Epithelial cell of prostate (primary cell): ENCODE results near the gene QSOX2.

ENCODE experiments used
- DNase-seq: peaks from one replicate; pipeline ENCODE4 v3.0.0-alpha.2; 2011; ENCODE audit warnings: low read depth, low spot score
- H3K27ac ChIP-seq: fragments of 450-650 bp; 2 replicates; pipeline ENCODE4 v1.5.1; 2017; ENCODE audit warnings: mild to moderate bottlenecking

QSOX2 gene

DNA sequence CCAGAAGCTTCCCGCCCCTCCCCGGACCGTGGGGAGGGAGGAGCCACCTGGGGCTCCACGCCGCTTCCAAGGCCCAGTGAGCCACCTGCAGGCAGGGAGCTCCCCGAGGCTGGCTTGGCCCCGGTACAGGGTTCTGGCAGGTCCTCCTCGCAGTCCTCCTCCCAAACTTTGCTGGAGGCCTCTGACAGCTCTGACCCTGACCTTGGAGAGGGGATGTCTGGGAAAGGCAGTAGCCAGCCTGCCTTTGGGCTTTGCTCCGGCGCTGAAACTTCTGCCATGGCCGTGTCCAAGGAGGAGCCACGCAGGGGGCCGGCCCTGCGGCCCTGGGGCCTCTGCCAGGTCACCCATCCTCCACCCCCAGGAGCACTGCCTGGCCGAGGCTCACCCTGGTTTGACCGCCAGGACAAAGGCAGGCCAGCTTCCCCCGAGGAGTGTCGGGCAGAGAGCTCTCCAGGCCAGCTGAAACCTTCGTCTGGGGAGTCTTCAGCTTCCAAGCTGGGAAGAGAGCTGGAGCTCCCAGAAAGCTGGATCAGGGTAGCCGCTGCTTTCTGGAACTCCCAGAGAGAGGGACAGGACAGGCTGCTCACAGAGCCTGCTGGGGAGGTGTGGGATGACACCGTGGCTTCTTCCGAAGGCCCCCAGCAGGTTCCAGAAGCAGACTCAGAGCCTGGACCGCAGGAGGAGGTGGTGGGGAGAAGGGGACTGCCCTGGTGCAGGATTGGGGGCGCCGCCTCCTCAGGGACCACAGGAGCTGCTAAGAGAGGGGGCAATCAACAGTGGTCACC, 9.0 kb upstream of the QSOX2 start:
- no peak for DNase-seq
- no peak overlapping the region for H3K27ac ChIP-seq

DNA sequence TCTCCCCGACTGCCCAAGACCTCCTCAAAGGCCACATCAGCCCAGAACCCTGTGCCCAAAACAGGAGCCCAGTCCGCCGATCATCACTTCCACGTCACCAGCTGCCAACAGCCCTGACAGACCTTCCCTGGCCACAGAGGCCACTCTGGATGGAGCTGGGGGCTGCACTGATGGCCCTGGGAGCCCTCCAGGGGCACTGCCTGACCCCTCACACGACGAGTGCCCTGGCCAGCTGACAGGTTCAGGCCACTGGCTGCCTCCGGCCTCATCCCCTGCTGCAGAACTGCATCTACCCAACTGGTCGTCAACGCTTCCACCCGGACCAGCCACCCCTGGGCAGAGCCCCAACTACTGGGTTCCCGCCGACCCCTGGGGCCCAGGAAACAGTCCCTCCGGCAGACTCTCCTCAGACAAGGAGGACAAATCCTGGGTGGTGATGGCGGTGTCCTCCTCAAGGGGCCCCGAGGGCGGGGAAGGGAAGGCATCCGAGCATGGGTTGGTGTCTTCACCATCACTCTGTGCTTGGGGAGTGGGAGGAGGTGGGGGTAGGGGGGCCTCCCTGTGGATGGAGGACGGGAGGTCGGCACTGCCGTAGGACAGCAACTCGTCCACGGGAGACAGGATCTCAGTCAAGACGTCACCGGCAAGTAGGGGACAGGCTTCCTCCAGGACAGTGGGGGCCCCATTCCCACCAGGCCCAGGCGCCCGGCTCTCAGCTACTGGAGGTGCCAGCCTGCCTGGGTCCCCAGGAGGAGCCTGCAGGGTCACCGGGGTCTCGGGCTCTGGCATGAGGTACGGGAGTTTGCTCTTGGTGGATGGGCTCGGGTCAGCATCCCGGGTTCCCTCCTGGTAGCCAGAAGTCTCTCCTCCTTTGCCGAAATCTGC, 7.9 kb upstream of the QSOX2 start:
- H3K27ac ChIP-seq = no peak overlapping the region
- DNase-seq = no peak

DNA sequence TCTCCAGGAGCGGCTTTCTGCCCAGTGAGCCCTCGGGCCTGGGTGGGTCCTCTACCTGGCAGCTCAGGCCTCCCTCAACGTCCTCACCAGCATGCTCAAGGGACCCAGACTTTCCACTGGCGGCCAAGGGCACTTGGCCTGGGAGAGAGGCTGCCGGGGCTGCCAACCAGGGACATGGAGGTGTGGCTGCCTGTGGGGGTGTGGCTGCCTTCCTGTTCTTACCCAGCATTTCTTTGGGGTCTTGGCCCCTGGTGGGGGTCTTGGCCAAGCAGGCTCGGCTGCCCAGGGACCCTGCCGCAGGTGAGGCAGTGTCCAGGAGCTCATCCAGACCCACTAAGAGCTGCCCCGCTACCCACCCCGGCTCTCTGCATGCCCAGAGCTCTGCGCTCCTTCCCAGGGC, 7.2 kb upstream of the QSOX2 start:
- no peak for DNase-seq
- H3K27ac ChIP-seq = no peak overlapping the region

DNA sequence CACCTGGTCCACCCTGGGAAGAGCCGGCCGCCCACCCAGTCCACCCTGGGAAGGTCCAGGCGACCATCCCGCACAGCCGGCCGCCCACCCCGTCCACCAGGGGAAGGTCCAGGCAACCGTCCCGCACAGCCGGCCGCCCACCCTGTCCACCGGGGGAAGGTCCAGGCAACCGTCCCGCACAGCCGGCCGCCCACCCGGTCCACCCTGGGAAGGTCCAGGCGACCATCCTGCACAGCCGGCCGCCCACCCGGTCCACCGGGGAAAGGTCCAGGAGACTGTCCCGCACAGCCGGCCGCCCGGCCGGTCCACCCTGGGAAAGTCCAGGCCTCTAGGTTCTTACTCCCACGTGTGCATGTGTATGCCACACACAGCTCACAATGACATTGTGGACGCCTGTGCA, 6.7 kb upstream of the QSOX2 start:
- no peak overlapping the region for H3K27ac ChIP-seq
- no peak for DNase-seq

DNA sequence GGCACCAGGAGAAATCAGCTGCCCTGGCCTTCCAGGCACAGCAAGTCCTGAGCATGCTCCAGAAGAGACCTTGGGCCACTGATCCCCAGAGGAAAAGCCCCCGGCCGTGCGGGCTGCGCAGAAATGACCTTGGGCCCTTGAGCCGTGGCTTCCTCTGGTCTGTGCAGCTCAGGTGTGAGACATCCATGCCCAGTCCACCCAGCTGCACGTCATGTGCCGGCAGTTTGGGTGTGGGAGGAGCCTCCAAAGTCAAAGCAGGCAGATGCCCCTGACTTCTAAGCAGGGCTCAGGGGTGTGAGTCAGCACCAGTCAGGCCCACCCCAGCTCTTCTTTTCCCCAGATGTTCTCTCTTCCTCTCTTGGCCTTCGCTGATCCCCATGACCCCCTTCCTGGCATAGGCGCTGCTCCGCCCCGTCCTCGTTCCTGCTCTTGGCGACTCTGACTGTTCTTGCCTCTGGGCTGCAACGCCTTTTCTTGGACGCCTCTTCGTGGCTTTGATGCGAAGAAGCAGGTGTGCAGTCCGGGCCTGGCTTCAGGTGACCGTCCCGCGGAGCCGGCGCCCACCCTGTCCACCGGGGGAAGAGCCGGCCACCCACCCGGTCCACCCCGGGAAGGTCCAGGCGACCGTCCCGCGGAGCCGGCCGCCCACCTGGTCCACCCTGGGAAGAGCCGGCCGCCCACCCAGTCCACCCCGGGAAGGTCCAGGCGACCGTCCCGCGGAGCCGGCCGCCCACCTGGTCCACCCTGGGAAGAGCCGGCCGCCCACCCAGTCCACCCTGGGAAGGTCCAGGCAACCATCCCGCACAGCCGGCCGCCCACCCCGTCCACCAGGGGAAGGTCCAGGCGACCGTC, 5.9 kb upstream of the QSOX2 start:
- H3K27ac ChIP-seq = no peak overlapping the region
- DNase-seq = no peak

DNA sequence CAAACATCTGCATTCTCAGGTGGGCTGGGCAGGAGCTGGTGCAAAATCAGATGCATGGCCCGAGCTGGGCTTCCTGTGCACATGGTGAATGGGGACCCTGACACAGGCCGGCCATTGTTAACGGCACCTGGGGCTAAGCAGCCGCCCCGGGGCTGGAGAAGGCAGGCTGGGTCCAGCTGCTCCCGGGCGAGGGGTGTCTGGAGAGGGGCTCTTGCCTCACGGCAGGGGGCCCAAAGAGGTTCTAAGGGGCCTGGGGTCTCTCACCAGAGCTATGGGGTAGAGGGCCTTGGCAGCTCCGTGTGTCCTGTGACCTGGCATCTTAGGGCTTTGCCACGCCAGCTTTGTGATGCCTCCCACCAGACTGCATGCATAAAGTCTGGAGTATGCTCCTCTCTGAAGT, 5.1 kb upstream of the QSOX2 start:
- H3K27ac ChIP-seq = no peak overlapping the region
- no peak for DNase-seq

DNA sequence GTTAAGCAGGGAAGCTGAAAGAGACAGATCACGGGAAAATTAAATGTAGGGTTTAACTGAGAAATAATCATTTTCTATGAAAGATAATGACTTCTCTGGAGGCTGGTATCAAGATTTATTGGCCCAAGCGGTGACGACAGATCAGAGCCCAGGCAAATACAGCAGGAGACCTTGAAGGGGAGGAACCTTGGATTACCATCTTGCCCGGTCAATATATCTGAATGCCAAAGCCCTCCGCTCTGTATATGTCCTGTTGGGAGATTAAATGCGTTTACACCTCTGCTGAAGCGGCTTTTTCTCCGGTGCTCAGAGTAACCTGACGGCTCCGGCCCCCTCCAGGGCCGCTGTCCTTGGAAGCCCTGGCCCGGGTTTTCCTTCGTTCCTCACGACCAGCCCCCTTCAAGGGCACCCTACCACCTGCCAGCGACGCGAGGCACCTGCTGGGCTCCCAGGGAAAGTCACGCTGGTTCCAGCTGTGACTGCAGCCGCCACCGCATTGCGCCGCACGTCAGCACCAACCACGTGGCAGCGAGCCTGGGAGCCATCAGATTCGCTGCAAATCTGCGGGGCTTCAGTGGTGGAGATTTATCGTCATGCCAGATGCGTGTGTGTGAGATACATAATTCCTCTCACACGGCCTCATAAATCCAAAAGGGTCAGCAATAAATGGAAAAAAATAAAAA, 4.4 kb upstream of the QSOX2 start:
- H3K27ac ChIP-seq = no peak overlapping the region
- no peak for DNase-seq

DNA sequence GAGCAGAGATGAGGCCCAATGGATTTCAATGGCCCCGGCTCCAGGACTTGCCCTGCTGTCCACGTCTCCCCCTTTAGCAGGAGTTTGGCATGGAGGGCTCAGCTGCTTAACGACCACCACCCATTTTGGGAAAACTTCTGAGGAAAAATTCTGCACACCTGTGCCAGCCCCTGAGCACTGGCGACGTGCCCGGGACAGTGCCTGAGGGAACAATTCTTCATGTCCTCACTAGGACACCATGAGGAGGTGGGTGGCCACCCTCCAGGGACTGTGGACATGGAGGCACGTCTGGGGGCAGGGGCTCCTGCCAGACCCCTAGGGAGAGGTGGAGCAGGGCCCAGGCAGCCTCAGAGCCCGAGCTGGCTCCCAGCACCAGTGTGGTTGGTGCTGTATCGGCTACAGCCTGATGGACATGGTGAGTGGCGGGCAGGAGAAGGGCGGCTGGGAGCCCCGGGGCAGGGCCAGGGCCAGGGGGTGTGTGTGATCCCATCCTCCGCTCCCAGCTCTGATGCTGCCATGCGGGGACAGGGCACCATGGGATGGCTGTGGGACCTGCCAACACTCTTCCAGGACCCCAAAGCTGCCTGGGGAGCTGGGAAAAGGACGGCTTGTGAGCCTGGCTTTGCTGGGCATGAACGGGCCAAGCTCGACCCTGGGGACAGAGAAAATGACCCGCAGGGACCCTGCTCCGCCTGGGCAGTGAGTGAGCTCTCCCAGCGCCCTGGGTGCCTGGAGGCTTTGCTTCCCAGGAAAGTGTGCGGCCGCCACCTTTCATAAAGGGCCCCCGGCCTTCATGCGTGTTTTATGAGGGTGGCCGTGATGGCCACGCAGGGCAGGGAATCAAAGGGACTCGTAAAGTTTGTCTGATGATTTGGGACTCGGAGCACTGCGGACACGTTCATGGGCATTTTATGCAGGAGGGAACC, 3.6 kb upstream of the QSOX2 start:
- DNase-seq = no peak
- no peak overlapping the region for H3K27ac ChIP-seq

DNA sequence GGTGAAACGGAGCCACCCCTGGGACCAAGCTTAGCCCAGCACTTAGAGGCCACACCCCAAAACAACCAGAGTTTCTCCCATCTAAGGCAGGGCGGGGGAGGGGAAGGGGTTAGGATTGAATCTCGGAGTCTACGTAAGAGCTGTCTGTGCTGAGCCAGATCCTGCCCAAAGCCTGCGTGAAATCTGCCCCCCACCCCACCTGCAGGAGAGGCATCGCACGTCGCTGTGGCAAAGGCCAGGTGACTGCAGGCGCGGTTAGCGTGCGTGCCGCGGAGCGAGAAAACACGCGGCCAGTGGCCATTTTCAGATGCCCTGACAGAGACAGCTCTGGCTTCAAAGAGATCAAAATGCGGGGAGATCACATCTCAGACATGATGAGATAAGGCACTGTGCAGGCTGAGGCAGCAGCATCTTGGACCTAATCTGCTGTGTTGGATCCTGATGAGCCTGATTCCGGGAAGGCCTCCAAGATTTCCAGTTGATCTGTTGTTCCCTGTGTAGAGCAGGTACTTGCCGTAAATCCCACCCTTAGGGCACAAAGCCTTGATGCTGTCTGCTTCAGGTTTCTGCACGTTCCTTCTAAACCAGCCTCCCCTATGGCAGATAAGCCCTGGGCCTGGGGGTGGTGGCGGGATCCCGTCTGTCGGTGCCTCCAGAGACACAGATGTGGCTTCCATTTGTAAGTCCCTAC, 2.5 kb upstream of the QSOX2 start:
- H3K27ac ChIP-seq = no peak overlapping the region
- DNase-seq = no peak

DNA sequence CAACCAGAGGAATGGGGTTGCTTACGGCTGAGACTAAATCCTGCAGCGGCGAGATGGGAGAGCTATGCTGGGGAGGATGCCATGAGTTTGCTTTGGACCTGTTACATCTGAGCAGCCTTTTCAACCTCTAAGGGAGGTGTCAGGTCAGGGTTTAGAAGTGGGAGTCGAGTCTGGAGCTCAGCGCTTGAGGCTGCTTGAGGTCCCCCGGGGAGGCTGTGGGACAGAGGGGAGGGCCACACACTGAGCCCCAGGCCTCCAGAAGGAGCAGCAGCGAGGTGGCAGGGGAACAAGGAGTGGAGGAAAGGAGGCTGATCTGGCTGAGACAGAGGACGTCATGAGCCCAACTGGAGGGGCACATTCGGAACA, 1.9 kb upstream of the QSOX2 start:
- H3K27ac ChIP-seq = no peak overlapping the region
- DNase-seq = no peak

DNA sequence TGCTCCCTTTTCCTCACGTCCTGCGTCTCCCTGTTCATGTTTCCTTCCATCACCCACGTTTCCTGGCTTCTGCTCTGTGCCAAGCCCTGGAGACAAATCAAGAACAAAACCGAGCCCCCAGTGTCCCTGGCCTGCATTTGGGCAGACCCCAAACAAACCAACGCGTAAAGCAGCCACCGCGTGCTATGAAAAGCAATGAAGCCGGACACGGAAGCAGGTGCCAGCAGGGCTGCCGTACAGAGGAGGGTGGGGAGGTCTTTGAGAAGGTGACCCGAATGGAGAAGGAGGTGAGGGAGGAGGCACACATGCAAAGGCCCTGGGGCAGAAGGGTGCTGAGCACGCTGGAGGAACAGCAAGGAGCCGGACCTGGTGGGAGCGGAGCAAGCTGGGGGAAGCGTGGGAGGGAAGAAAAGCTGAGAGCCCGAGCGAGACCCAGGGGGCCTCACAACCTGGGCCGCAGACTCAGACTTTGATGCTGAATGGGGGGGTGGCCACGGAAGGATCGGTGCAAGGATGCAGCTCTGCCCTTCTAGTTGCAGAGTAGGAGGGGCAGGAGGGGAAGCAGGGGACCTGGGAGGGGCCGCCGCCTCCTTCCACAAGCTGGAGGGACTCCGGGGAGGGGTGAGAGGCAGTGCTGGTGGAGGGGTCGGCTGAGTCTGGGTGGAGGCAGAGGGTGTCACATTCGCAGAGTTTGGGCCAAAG, 1.4 kb upstream of the QSOX2 start:
- no peak overlapping the region for H3K27ac ChIP-seq
- no peak for DNase-seq

DNA sequence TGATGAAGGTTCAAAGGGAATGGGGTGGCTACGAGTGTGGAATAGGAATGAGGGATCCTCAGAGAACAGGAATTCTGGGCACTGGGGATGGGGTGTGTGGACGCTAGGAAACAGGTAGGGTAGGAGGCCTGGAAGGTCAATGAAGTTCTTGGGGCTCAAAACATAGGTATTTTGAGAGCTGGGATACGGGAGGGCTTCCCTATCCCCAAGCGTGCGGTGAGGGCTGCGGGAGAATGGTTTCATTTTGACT, 718 bp downstream of the QSOX2 start:
- no peak for DNase-seq
- H3K27ac ChIP-seq = no peak overlapping the region

DNA sequence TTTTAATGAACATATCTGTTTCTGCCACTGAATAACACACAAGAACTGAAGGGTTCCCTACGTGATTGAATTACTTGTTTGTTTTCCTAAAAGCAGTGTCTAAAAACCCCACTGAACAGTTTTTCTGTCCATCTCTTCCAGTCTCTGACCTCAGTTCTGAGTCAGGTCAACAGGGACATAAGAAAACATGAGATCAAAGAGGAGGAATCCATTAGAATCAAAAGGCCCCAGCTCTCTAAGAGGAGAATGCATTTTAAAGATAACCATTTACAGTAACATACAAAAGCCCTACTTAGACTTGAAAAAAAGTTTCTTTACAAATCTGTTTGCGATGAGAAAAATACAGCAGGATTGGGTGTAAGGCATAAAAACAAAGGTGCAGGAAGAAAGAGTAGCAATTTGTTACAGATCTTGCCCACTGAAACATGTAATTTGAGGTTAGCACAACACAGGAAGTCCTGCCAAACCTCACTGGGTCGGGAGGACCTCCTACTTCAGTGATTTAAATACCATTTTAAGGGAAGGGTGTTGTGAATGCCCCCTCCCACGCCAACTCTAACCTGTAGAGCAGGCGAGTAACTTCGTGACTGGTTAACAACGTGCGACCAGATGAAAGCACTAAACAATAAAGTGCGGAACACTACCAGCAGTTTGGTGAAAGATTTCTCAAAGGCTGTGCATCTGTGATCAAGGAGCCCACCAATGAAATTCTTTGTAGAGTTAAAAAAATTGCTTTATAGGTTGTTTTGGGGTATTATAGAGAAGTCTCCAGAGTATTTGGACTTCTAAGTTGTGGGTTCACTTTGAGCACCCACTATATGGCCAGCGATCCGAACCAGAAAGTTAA, 1.3 kb downstream of the QSOX2 start:
- DNase-seq = no peak
- no peak overlapping the region for H3K27ac ChIP-seq

DNA sequence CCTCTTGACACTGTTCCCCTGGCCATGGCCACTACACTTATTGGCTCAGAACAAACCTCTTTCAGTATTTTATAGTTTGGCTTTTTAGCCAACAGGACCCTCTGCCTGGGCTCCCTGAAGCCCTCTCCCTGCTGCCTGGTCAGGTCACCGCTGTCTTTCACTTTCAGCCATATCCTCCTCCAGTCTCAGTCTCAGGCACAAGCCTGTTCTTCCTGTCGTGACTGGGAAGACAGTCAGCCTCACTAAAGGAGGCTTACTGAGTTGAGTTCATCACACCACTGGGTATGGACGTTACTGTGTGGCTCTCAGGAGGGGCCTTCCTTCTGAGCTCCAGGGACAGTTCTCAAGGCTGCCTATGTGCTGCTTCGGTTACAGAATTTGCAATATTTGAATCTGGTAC, 2.0 kb downstream of the QSOX2 start:
- DNase-seq = no peak
- no peak overlapping the region for H3K27ac ChIP-seq

DNA sequence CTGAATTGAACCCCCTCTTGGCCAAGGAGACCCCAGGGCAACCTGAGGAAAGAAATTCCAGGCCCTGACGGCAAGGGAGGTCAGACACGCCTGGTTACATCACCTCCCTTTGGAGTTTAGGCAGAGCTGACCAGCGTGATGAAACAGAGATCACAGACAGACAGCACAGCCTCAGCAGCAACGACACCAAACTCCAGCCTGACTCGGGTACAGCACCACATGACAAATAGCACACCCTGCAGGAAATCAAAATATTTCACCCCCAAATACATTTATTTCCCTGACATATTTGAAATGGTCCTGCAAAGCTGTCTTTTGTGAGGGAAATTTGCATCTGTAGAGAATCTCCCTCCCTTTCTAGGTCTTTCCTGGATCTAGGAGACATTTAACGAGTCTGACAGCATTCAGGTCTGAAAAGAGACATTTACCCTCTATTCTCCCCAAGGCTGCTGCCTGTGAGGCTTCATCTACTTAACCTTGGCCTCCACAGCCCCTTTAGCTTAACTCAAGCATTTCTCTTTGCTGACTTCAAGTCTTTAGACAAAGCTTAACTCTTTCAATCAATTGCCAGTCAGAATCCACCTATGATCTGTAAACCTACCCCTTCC, 2.6 kb downstream of the QSOX2 start:
- no peak for DNase-seq
- H3K27ac ChIP-seq = no peak overlapping the region

DNA sequence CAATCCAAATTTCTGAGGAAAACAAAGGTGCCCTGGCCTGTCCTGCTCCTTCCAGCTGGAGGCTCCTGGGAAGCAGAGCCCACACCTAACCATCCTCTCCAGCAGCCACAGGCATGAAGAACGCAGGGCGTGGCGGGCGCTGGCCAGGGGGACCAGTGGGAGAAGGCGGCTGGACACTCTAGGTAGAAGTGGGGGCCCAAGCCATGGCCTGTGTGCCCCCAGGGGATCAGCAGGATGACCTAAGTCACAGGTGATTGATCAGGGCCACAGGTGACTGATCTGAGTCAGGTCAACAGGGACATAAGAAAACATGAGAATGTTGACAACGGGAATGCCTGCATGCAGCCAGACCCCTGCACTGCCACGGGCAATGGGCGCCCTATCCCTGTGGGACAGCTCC, 3.4 kb downstream of the QSOX2 start:
- DNase-seq = no peak

DNA sequence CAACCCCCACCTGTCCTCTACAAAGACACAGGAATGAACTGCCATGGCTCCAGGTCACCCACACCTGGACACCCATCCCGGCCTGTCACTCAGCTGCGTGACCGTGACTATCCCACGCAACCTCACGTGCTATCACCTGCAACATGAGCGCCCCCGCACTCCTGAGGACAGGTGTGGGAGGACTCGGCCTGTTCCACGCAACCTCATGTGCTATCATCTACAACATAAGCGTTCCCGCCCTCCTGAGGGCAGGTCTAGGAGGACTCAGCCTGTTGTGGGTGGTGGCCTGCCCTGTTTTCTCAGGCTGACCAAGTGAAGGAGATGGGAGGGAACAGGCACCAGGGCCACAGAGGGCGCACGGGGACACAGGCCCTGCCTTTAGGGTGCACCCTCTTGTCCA, 4.1 kb downstream of the QSOX2 start:
- no peak for DNase-seq
- no peak overlapping the region for H3K27ac ChIP-seq

More for the DNA sequence above, 3.4 kb downstream of the QSOX2 start:
- no peak overlapping the region for H3K27ac ChIP-seq
